HG03064 (cell line): ENCODE data around the gene PGM1.

Experiments
- ATAC-seq: cut with Tn5 transposase; IDR thresholded peaks from one replicate; pipeline ENCODE4 v1.9.1; 2021; ENCODE audit warnings: low read depth; ENCODE audit not compliant: unreplicated experiment

Gene PGM1

GRCh38 chr1:63599799-63600198 lies 6.6 kb downstream of the PGM1 start:
- ATAC-seq: no peak

- ATAC-seq: no peak
Measured at GRCh38 chr1:63600248-63600647, 7.0 kb downstream of the PGM1 start.

- ATAC-seq: no peak
Measured at GRCh38 chr1:63601061-63601460, 7.8 kb downstream of the PGM1 start.

DNA sequence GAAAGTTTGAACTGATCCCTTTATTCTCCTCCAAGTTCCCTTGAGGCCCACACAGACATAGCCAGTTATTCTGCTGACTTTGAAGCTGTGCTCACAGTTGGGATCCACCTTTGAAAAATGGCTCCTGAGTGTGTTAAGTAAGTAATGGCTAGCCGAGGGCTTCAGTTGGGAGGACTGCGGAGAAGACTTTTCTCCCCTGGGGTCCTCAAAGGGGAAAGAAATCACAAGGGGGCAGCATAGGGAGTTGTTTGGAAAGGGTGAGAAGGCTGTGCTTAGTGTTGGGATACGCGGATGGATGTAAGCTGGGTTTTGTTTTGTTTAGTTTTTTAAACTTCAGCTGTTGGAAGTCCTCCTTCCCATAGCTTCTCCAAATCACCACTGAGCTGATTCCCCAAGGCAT lies 8.3 kb downstream of the PGM1 start:
- ATAC-seq: no peak

- ATAC-seq: no peak
Measured at GRCh38 chr1:63601912-63602311, 8.7 kb downstream of the PGM1 start.

GRCh38 chr1:63602629-63603028 lies 9.4 kb downstream of the PGM1 start:
- ATAC-seq: no peak

- no peak for ATAC-seq
Measured at GRCh38 chr1:63603810-63604209, 10.6 kb downstream of the PGM1 start.

DNA sequence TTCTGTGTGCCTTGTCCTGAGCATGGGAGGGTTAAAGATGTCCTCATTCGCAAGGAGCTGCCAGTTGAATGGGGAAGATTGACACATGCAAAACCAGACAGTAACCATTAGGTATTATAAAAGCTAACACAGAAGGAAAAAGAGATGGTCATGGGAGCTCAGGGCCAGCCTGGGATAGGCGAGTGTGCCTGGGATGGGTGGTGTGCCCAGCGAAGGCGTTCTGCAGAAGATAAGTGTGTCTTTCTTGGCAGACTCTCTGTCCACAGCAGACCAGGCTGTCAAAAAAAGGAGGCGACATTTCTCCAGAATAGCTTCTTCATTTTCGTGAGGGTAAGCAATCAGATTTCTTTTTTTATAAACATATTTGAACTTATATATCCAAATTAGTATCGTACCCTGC lies 14.1 kb downstream of the PGM1 start:
- no peak for ATAC-seq

DNA sequence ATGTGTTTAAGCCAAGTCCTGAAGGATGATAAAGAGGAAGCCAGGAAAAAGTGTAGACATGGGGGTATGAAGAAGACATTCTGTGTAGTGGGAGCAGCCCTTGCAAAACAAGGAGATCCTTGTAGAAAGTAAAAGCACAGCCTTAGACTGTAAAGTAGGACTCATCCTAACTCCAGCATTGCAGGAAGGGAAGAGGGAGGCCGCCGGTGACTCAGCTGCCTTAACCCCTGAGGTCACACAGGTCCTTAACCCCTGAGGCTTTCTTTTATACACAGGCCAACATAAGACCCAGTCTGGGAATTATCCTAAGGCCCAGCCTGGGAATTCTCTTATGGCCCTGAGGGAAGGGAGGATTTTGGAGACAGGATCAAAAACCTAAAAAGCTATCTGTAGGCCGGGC lies 18.0 kb downstream of the PGM1 start:
- ATAC-seq: no peak

- no peak for ATAC-seq
Measured at GRCh38 chr1:63612564-63612963, 19.4 kb downstream of the PGM1 start.

DNA sequence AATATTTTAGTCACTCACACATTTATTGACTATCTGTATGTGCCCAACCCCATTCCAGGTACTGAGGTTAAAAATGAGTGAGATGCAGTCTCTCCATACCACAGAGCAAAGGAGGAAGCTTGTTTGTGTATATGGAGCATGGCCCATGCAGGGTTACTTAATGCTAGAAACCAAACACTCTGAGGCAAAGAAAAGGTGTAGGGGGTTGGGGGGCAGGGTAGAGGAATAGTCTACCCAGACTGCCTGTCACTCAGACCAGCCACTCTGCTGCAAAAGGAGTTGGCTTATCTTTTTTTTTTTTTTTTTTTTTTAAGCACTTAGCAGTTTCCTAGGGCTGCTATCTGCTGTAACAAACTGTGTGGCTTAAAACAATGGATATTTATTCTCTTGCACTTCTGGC lies 19.8 kb downstream of the PGM1 start:
- no peak for ATAC-seq

GRCh38 chr1:63615768-63616420 lies 22.7 kb downstream of the PGM1 start:
- no peak for ATAC-seq

DNA sequence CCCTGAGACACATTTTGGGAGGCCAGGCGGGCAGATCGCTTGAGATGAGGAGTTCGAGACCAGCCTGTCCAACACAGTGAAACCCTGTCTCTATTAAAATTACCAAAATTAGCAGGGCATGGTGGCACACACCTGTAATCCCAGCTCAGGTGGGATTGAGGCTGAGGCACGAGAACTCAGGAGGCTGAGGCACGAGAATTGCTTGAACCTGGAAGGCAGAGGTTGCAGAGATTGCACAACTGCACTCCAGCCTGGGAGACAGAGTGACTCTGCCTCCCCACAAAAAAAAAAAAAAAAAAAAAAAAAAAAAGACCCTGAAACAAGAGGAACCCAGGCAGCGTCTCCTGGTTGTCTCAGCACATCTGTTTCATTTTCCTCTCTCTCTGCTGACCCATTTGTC lies 24.2 kb downstream of the PGM1 start:
- ATAC-seq: no peak

GRCh38 chr1:63618011-63618410 lies 24.8 kb downstream of the PGM1 start:
- ATAC-seq: no peak

- no peak for ATAC-seq
Measured at GRCh38 chr1:63619558-63619957, 26.3 kb downstream of the PGM1 start.

DNA sequence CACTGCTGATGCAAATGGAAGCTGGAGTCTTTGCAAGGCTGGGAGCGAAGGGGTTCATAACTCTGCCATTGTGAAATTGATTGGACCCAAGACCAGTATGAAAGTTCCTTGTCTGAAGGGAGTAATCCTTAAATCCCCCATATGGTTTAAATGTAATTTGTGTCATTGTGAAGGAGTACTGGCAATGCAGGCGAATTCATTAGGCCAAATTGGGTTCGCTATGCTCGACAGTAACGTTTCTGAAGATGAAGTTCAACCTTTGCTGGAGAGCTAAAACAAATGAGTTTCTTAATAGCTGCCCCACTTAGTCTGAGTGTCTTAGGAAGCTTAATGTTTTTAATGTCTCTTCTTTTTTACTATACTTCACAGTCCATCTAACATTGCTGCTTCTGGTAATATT lies 27.5 kb downstream of the PGM1 start:
- ATAC-seq: no peak

DNA sequence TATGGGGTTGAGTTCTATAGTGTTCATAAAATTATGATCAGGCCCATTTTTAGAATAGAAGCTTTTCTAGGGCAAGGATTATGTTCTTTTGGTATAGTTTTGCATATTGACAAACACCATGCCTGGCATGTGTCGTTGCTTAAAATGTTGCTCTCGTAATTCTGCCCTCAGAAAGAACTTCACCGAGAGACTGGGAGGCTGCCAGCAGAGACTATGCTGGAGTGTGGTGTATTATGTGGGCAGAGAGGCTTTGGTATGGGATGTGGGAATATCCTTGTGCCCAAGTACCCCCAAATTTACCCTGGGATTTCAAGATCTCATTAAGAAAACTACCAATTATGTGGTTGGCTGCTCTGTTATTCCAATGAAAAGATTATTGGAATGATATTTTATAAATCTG lies 27.9 kb downstream of the PGM1 start:
- no peak for ATAC-seq

- ATAC-seq: no peak
Measured at GRCh38 chr1:63621698-63622097, 28.5 kb downstream of the PGM1 start.

DNA sequence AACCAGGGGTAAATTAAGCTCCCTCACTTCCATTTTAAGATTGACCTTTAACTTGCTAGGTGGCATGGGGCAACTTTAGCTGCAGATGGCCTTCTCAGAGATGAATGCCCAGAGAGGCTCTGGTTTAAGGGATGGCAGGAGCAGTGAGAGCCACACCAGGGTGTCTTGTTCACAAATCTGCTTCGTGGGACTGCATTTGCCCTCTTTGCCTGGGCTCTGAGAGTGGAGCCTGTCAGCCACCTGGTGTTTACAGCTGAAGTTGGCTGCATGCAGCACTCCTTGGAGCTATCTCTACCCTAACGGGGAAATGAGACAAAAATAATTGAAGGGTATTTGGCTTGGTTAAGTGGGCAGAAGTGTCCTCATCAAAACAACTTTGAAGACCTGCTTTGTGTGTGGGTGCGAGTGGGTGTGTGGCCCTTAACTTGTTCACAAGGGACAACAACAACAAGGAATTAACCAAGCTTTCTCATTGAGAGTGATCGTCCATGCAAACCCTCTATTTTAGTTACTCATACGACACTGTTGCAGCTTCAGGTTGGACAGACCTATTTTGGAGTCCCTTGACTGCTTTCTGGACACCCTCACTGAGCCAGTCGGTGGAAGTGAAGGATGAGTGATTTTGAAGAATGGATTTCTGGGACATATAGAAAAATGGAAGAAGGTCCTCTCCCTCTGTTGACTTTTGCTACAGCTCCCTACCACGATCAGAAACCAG lies 29.8 kb downstream of the PGM1 start:
- ATAC-seq: no peak

DNA sequence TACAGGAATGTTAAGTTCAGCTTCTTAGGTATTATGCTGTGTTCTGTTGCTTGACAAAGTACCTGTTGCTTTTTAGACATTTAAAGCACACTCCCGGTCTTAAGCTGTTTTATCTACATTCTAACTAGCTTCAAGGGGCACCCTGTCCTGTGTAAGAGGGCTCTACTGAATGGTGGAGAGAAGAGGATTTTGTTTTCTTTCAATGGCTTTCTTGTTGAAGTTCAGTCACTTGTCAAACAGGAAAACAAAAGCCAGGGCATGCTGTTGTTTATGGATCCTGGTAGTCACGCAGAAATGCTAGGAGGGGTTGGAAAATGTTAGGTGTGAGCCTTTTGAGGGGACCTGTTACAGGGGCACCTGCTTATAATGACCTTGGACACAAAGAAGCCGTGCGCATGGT lies 30.7 kb downstream of the PGM1 start:
- ATAC-seq: no peak

GRCh38 chr1:63624911-63625310 lies 31.7 kb downstream of the PGM1 start:
- no peak for ATAC-seq

- no peak for ATAC-seq
Measured at GRCh38 chr1:63626222-63626621, 33.0 kb downstream of the PGM1 start.
